Brain microvascular endothelial cell (primary cell): ENCODE results near the gene CHST3.

Source experiments
- DNase-seq: peaks from one replicate; pipeline ENCODE4 v3.0.0-alpha.2; 2020
- H3K27ac ChIP-seq: fragments of 250-450 bp; sonication (Bioruptor Pico); 2 replicates; pipeline ENCODE4 v1.5.1; 2020; ENCODE audit warnings: mild to moderate bottlenecking, moderate library complexity
- H3K27me3 ChIP-seq: fragments of 250-450 bp; sonication (Bioruptor Pico); replicated peaks from 2 replicates; pipeline ENCODE4 v1.5.1; 2020; ENCODE audit warnings: mild to moderate bottlenecking
- H3K36me3 ChIP-seq: fragments of 250-450 bp; sonication (Bioruptor Pico); replicated peaks from 2 replicates; pipeline ENCODE4 v1.5.1; 2020; ENCODE audit warnings: mild to moderate bottlenecking
- H3K4me3 ChIP-seq: 2 replicates; pipeline ENCODE4 v1.5.1; 2011; ENCODE audit warnings: low read depth, mild to moderate bottlenecking, control low read depth, low read length, moderate library complexity
- in situ Hi-C: cut with HindIII; loops from 2 replicates; pipeline ENCODE4 v1.10.0; 2017; ENCODE audit warnings: low sequenced_read_pairs, low pct_ligation_motif_present
- TF ChIP-seq, protein P1 (sequence below): IDR thresholded peaks from 2 replicates; pipeline ENCODE4 v1.5.1; 2011; ENCODE audit warnings: low read depth, mild to moderate bottlenecking, moderate library complexity, low read length, control low read depth, inconsistent platforms; ENCODE audit errors: missing control alignments

Gene CHST3

DNA sequence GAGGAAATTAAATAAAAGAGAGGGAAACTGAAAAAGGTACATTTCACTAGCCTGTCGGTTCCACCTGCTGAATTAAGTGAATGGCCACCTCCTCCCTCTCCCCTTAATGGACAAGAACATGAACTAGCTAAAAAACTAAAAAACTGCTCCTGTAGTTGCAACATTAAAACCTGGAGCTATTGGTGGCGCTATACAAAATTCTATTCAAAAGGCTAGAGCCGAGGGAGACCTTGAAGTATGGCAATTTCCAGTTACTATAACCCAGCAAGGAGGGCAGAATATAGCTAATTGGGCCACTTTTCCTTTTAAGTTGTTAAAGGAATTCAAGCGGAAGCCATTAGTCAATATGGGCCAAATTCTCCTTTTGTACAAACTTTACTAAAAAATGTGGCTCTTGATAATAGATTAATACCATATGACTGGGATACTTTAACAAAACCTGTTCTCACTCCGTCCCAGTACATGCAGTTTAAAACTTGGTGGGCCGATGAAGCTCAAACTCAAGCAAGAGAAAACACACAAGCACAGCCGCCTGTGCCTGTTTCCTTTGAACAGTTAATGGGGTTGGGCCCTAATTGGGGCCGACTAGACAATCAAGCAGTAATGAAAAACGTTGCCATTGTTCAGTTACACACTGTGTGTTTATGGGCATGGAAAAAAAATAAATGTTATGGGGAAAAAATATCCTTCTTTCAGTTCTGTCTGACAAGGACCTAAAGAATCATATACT lies 6.5 kb upstream of the CHST3 start:
- in situ Hi-C loops: no loop called here

DNA sequence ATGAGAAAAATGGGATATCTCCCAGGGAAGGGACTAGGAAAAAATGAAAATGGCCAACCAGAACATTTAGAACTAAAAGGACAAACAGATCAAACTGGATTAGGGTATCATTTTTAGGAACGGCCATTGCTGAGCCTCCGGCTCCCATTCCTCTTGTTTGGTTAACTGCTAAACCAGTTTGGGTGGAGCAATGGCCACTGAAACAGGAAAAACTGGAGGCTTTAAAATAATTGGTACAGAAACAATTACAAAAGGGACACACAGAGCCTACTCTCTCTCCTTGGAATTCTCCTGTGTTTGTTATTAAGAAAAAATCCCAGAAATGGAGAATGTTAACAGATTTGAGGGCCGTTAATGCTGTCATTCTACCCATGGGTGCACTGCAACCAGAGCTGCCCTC lies 4.7 kb upstream of the CHST3 start:
- in situ Hi-C loops: no loop called here
- TF ChIP-seq, protein P1, sequence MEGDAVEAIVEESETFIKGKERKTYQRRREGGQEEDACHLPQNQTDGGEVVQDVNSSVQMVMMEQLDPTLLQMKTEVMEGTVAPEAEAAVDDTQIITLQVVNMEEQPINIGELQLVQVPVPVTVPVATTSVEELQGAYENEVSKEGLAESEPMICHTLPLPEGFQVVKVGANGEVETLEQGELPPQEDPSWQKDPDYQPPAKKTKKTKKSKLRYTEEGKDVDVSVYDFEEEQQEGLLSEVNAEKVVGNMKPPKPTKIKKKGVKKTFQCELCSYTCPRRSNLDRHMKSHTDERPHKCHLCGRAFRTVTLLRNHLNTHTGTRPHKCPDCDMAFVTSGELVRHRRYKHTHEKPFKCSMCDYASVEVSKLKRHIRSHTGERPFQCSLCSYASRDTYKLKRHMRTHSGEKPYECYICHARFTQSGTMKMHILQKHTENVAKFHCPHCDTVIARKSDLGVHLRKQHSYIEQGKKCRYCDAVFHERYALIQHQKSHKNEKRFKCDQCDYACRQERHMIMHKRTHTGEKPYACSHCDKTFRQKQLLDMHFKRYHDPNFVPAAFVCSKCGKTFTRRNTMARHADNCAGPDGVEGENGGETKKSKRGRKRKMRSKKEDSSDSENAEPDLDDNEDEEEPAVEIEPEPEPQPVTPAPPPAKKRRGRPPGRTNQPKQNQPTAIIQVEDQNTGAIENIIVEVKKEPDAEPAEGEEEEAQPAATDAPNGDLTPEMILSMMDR: no peak
- Histone ChIP-seq H3K27me3 (no peaks in the 10 kb centered on the region), H3K27ac (no peak overlapping the region), H3K36me3 (no peaks in the 10 kb centered on the region), H3K4me3 (no peak overlapping the region)
- DNase-seq: no peak

More for the DNA sequence above, 6.5 kb upstream of the CHST3 start:
- no peaks in the 10 kb centered on the region for H3K36me3 ChIP-seq
- H3K27ac ChIP-seq: no peak overlapping the region
- no peak for DNase-seq
- no peaks in the 10 kb centered on the region for H3K27me3 ChIP-seq
- TF ChIP-seq, protein P1: peak; percentile 5
- no peak overlapping the region for H3K4me3 ChIP-seq

- in situ Hi-C loops: no loop called here
- no peaks in the 10 kb centered on the region for H3K27me3 ChIP-seq
These were observed 2.4 kb upstream of the CHST3 start for GRCh38 chr10:71961831-71962230.

DNA sequence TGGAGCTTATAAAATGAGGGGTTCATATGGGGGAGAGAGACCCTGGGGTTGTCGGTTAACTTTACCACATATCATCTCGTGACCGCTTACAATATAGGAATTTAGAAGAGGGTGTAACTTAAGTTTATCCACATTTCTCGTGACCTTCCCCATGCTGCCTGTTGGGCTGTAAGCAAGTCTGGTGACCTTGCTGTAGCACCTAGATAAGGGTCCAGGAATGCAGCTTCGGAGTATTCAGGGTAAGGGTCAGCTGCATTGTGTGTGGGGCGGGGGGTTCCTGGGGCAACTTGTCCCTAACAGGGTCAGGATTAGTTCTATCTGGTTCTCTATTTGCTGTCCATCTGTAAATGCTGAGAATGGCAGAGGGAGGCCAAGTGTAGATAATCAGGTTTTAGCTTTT lies 1.3 kb upstream of the CHST3 start:
- DNase-seq: no peak
- in situ Hi-C loops: no loop called here
- no peak overlapping the region for H3K4me3 ChIP-seq
- H3K36me3 ChIP-seq: no peaks in the 10 kb centered on the region
- no peak overlapping the region for H3K27ac ChIP-seq
- no peaks in the 10 kb centered on the region for H3K27me3 ChIP-seq
- TF ChIP-seq, protein P1: no peak

More at GRCh38 chr10:71961831-71962230, 2.4 kb upstream of the CHST3 start:
- TF ChIP-seq, protein P1: no peak
- DNase-seq: no peak
- Histone ChIP-seq H3K36me3 (no peaks in the 10 kb centered on the region), H3K4me3 (no peak overlapping the region), H3K27ac (no peak overlapping the region)

- no peak for DNase-seq
- in situ Hi-C loops: no loop called here
- no peaks in the 10 kb centered on the region for H3K27me3 ChIP-seq
- no peaks in the 10 kb centered on the region for H3K36me3 ChIP-seq
- TF ChIP-seq, protein P1: no peak
- no peak overlapping the region for H3K27ac ChIP-seq
- H3K4me3 ChIP-seq: peak overlapping the region; percentile 80
These were observed 671 bp upstream of the CHST3 start for GRCh38 chr10:71963351-71964097.
